Liver (tissue), 9 donors: ENCODE results near the gene PDE3A. TPM values are rescaled to one million over a fixed set of nuclear protein-coding genes. Genes with fewer than 3 reads are reported as not detected.

ENCODE experiments used
- DNase-seq: peaks from one replicate; pipeline ENCODE4 v3.0.0-alpha.2; 2017; ENCODE audit warnings: low spot score
- H3K27ac ChIP-seq, 2 donors: one replicate each; pipeline ENCODE4 v1.7.0; 2013; ENCODE audit warnings: inconsistent platforms in 2 of 2, low read length in 2 of 2, control low read depth in 1 of 2, low read depth in 1 of 2, mild to moderate bottlenecking in 1 of 2
- H3K27me3 ChIP-seq, 4 donors: one replicate each; pipeline versions ENCODE4 v1.6.1 to v1.7.0; 2013; ENCODE audit warnings: low read length in 3 of 4, inconsistent platforms in 1 of 4, mild to moderate bottlenecking in 1 of 4, moderate library complexity in 1 of 4; ENCODE audit not compliant: control insufficient read depth in 4 of 4, insufficient read depth in 4 of 4
- H3K36me3 ChIP-seq, 4 donors: one replicate each; pipeline versions ENCODE4 v1.6.1 to v1.7.0; 2013; ENCODE audit warnings: low read length in 3 of 4, mild to moderate bottlenecking in 3 of 4, low read depth in 1 of 4, moderate library complexity in 1 of 4; ENCODE audit not compliant: control insufficient read depth in 4 of 4, insufficient read depth in 3 of 4
- H3K4me1 ChIP-seq, 4 donors: one replicate each; pipeline versions ENCODE4 v1.6.1 to v1.7.0; 2013; ENCODE audit warnings: low read length in 3 of 4, mild to moderate bottlenecking in 3 of 4, moderate library complexity in 1 of 4; ENCODE audit not compliant: control insufficient read depth in 4 of 4, insufficient read depth in 4 of 4
- H3K4me3 ChIP-seq, 3 donors: one replicate each; pipeline versions ENCODE4 v1.6.1 to v1.7.0; 2013; ENCODE audit warnings: low read length in 3 of 3, control low read depth in 1 of 3, low read depth in 1 of 3, mild to moderate bottlenecking in 1 of 3
- H3K9ac ChIP-seq, 2 donors: one replicate each; pipeline ENCODE4 v1.7.0; 2013; ENCODE audit warnings: low read length in 2 of 2, mild to moderate bottlenecking in 2 of 2, moderate library complexity in 2 of 2, control low read depth in 1 of 2, low read depth in 1 of 2
- H3K9me3 ChIP-seq, 4 donors: one replicate each; pipeline versions ENCODE4 v1.6.1 to v1.7.0; 2013; ENCODE audit warnings: low read length in 3 of 4; ENCODE audit not compliant: control insufficient read depth in 4 of 4
- CTCF ChIP-seq: fragments of 150-350 bp; IDR thresholded peaks from 2 replicates; pipeline ENCODE4 v1.5.1; 2017; ENCODE audit warnings: improper control_type of control experiment, low read depth, low read length; ENCODE audit not compliant: missing input control
- EGR1 ChIP-seq, 2 donors: IDR thresholded peaks; 2 replicates each; pipeline ENCODE4 v1.6.1; 2016 to 2018; ENCODE audit warnings: antibody characterized with exemption in 2 of 2, low read depth in 2 of 2
- FOXA2 ChIP-seq: IDR thresholded peaks from 2 replicates; pipeline ENCODE4 v1.6.1; 2016; ENCODE audit warnings: antibody characterized with exemption
- GABPA ChIP-seq, 2 donors: IDR thresholded peaks in 1 of 2; conservative IDR thresholded peaks in 1 of 2; 2 replicates each; pipeline ENCODE4 v1.6.1; 2016; ENCODE audit warnings: antibody characterized with exemption in 2 of 2, mild to moderate bottlenecking in 1 of 2, moderate library complexity in 1 of 2
- HNF4A ChIP-seq, 2 donors: conservative IDR thresholded peaks; 2 replicates each; pipeline ENCODE4 v1.6.1; 2016; ENCODE audit warnings: antibody characterized with exemption in 2 of 2, mild to moderate bottlenecking in 2 of 2
- HNF4G ChIP-seq: IDR thresholded peaks from 2 replicates; pipeline ENCODE4 v1.6.1; 2016; ENCODE audit warnings: antibody characterized with exemption
- JUND ChIP-seq, 2 donors: IDR thresholded peaks; 2 replicates each; pipeline ENCODE4 v1.6.1; 2016; ENCODE audit warnings: antibody characterized with exemption in 2 of 2
- MAX ChIP-seq: IDR thresholded peaks from 2 replicates; pipeline ENCODE4 v1.6.1; 2016; ENCODE audit warnings: antibody characterized with exemption
- RAD21 ChIP-seq, 2 donors: IDR thresholded peaks; 2 replicates each; pipeline ENCODE4 v1.6.1; 2016; ENCODE audit warnings: antibody characterized with exemption in 2 of 2, mild to moderate bottlenecking in 2 of 2
- REST ChIP-seq: IDR thresholded peaks from 2 replicates; pipeline ENCODE4 v1.6.1; 2016; ENCODE audit warnings: antibody characterized with exemption, mild to moderate bottlenecking
- YY1 ChIP-seq: IDR thresholded peaks from 2 replicates; pipeline ENCODE4 v1.6.1; 2016; ENCODE audit warnings: antibody characterized with exemption, mild to moderate bottlenecking
- ZBTB33 ChIP-seq: IDR thresholded peaks from 2 replicates; pipeline ENCODE4 v1.6.1; 2016; ENCODE audit warnings: antibody characterized with exemption
- WGBS: extraction: QIAGEN DNeasy Blood & Tissue Kit; methylation state at CpG from one replicate; pipeline ENCODE4 v1.1.7; 2013; 5-methylcytosine and 5-hydroxymethylcytosine counted together
- polyA plus RNA-seq, 2 donors: library from polyadenylated mRNA; stranded (reverse) in 1 of 2; unstranded in 1 of 2; fragments of 200-250 nt in 1 of 2; fragments of >200 nt in 1 of 2; fragmentation: Nextera tagmentation in 1 of 2; extraction: Ambion mirVana in 1 of 2; gene quantifications; one replicate each; pipeline versions ENCODE4 v1.2.1 to v1.2.3, GENCODE V29; 2013 to 2015
- total RNA-seq, 2 donors: library from RNA; depleted of rRNA; stranded (reverse); fragments of >200 nt; gene quantifications; one replicate each; pipeline ENCODE4 v1.2.3, GENCODE V29; 2014
- donor health status: healthy.
- donor health status: healthy.
- donor health status: healthy.
- donor health status: healthy.
- donor health status: healthy.

PDE3A gene
- total and polyA plus RNA-seq, 4 donors, result 0.50 to 3.8 (median 2.2) TPM

GRCh38 chr12:20369305-20370013, 1.1 kb downstream of the PDE3A start:
- H3K27ac ChIP-seq, result peak overlapping the region; percentile 40 to 77
- DNase-seq, result peak; percentile 40
- peak overlapping the region in 2 of 3 donors; percentile 25 to 52 for H3K4me3 ChIP-seq
- no peak overlapping the region for H3K9ac ChIP-seq
- peaks cover 0 to 17% (median 5%) of the 10 kb centered on the region in 4 donors for H3K27me3 ChIP-seq
- H3K4me1 ChIP-seq, result peaks cover 0 to 25% (median 21%) of the 10 kb centered on the region in 4 donors
- TF ChIP-seq EGR1 (IDR thresholded peaks at IDR 0.05; ENCODE audit: low read depth in 2 of 2), result no peak
- peak in 1 of 2 donors; percentile 11 for TF ChIP-seq RAD21 (IDR thresholded peaks at IDR 0.05)
- H3K36me3 ChIP-seq, result no peaks in the 10 kb centered on the region
- WGBS, result 2% methylated on average over 63 of the region's 63 CpGs
- H3K9me3 ChIP-seq, result no peaks in the 10 kb centered on the region

GRCh38 chr12:20370014-20370386, 1.7 kb downstream of the PDE3A start:
- peak overlapping the region in 2 of 3 donors; percentile 25 to 52 for H3K4me3 ChIP-seq
- no peak for DNase-seq
- H3K9me3 ChIP-seq, result no peaks in the 10 kb centered on the region
- H3K9ac ChIP-seq, result no peak overlapping the region
- H3K27ac ChIP-seq, result peak overlapping the region; percentile 40 to 77
- H3K4me1 ChIP-seq, result peaks cover 0 to 25% (median 21%) of the 10 kb centered on the region in 4 donors
- peaks cover 0 to 17% (median 5%) of the 10 kb centered on the region in 4 donors for H3K27me3 ChIP-seq
- 4% methylated on average over 21 of the region's 21 CpGs for WGBS
- no peaks in the 10 kb centered on the region for H3K36me3 ChIP-seq
- TF ChIP-seq YY1 (no peak), GABPA (IDR thresholded peaks at IDR 0.05 in 1 of 2, conservative IDR thresholded peaks at IDR 0.05 in 1 of 2) (no peak), MAX (no peak), HNF4G (no peak), REST (no peak), FOXA2 (no peak), ZBTB33 (no peak), JUND (IDR thresholded peaks at IDR 0.05) (no peak), HNF4A (conservative IDR thresholded peaks at IDR 0.05) (no peak), RAD21 (IDR thresholded peaks at IDR 0.05) (no peak), CTCF (no peak)
